GM12878 (cell line): ENCODE results near the gene YPEL2. TPM values are rescaled to one million over a fixed set of nuclear protein-coding genes. Genes with fewer than 3 reads are reported as not detected.

ENCODE experiments used
- CBFB ChIP-seq: IDR thresholded peaks from 2 replicates; pipeline ENCODE4 v1.6.1; 2016; ENCODE audit warnings: antibody characterized with exemption, low read depth
- E2F8 ChIP-seq: fragments of 450-650 bp; IDR thresholded peaks from 2 replicates; pipeline ENCODE4 v1.6.1; 2018; ENCODE audit warnings: mild to moderate bottlenecking, low read depth, moderate library complexity; ENCODE audit not compliant: partially characterized antibody
- MYB ChIP-seq: fragments of 150-350 bp; IDR thresholded peaks from 2 replicates; pipeline ENCODE4 v1.6.1; 2014; ENCODE audit warnings: mild to moderate bottlenecking, low read depth, low read length, borderline replicate concordance
- NFYA ChIP-seq: IDR thresholded peaks from 2 replicates; pipeline ENCODE4 v1.6.1; 2011; ENCODE audit warnings: low read depth, mild to moderate bottlenecking, low read length, improper control_type of control experiment, borderline replicate concordance
- PAX8 ChIP-seq: fragments of 450-650 bp; IDR thresholded peaks from 2 replicates; pipeline ENCODE4 v1.6.1; 2017; ENCODE audit warnings: mild to moderate bottlenecking, moderate library complexity
- POU2F2 ChIP-seq: IDR thresholded peaks from 3 replicates; pipeline ENCODE4 v1.6.1; 2011; ENCODE audit warnings: low read depth, mild to moderate bottlenecking, low read length, borderline replicate concordance
- RAD21 ChIP-seq: IDR thresholded peaks from 2 replicates; pipeline ENCODE4 v1.6.1; 2011; ENCODE audit warnings: mild to moderate bottlenecking, low read depth, low read length, moderate library complexity; ENCODE audit not compliant: insufficient read depth
- RBBP5 ChIP-seq: fragments of 200-600 bp; sonication (generic); conservative IDR thresholded peaks from 2 replicates; pipeline ENCODE4 v1.6.1; 2016
- RUNX3 ChIP-seq: IDR thresholded peaks from 2 replicates; pipeline ENCODE4 v1.6.1; 2012; ENCODE audit warnings: low read length, inconsistent platforms
- TBL1XR1 ChIP-seq: IDR thresholded peaks from 2 replicates; pipeline ENCODE4 v1.6.1; 2012; ENCODE audit warnings: low read depth, low read length, improper control_type of control experiment
- ZNF217 ChIP-seq: fragments of 450-650 bp; IDR thresholded peaks from 2 replicates; pipeline ENCODE4 v1.6.1; 2017; ENCODE audit warnings: antibody characterized with exemption, mild to moderate bottlenecking
- ZNF384 ChIP-seq: IDR thresholded peaks from 2 replicates; pipeline ENCODE4 v1.6.1; 2012; ENCODE audit warnings: low read depth, mild to moderate bottlenecking, low read length, improper control_type of control experiment, borderline replicate concordance
- ZNF622 ChIP-seq: fragments of 450-650 bp; IDR thresholded peaks from 2 replicates; pipeline ENCODE4 v1.6.1; 2017; ENCODE audit warnings: mild to moderate bottlenecking, inconsistent platforms
- ZZZ3 ChIP-seq: IDR thresholded peaks from 2 replicates; pipeline ENCODE4 v1.6.1; 2011; ENCODE audit warnings: low read depth; ENCODE audit not compliant: control insufficient read depth, insufficient read length
- polyA plus RNA-seq, 11 experiments: library from polyadenylated mRNA; depleted of rRNA in 4 of 11; unstranded in 6 of 11; stranded (reverse) in 5 of 11; fragments of >200 nt; fragmentation: Nextera tagmentation in 4 of 11; fragmentation: Illumina TruSeq in 1 of 11; extraction: Ambion mirVana in 4 of 11; extraction: Trizol in 1 of 11; gene quantifications; 1 replicate in 1 of 11; 2 replicates in 10 of 11; pipeline versions ENCODE4 v1.2.1 to v1.2.3, GENCODE V29; 2011 to 2016; ENCODE audit warnings: inconsistent platforms in 2 of 11, missing spikeins in 2 of 11, low read depth in 1 of 11
- total RNA-seq, 4 experiments: library from RNA; depleted of rRNA in 3 of 4; stranded (reverse); fragments of >200 nt in 3 of 4; fragmentation: Illumina TruSeq in 1 of 4; extraction: Trizol in 1 of 4; gene quantifications; 2 replicates each; pipeline versions ENCODE4 v1.2.1 to v1.2.3, GENCODE V29; 2013 to 2021
- TF ChIP-seq, protein P1 (sequence below): fragments of 150-350 bp; IDR thresholded peaks from 2 replicates; pipeline ENCODE4 v1.6.1; 2014; ENCODE audit warnings: mild to moderate bottlenecking, low read depth, low read length
- TF ChIP-seq, protein P2 (sequence below): fragments of 450-650 bp; IDR thresholded peaks from 2 replicates; pipeline ENCODE4 v1.6.1; 2017; ENCODE audit warnings: mild to moderate bottlenecking, low read depth, inconsistent platforms; ENCODE audit not compliant: poor library complexity, severe bottlenecking
- TF ChIP-seq, protein P3 (sequence below): fragments of 450-650 bp; IDR thresholded peaks from 2 replicates; pipeline ENCODE4 v1.6.1; 2017; ENCODE audit warnings: low read depth, mild to moderate bottlenecking, moderate library complexity
- TF ChIP-seq, protein P4 (sequence below): fragments of 450-650 bp; IDR thresholded peaks from 2 replicates; pipeline ENCODE4 v1.6.1; 2017; ENCODE audit warnings: mild to moderate bottlenecking, moderate library complexity

Gene YPEL2
- total and polyA plus RNA-seq, 10 of the 15 experiments (the other 5 are each of a cell fraction or from before 2014, with no cell fraction given) = 0.11 to 8.1 (median 0.48) TPM

- TF ChIP-seq RAD21 = no peak
- no peak for TF ChIP-seq ZNF622
- peak; percentile 50; the same call in 1 of the 2 replicates for TF ChIP-seq MYB
- 0 out of 2 replicates have a peak, but pooled peaks have one; percentile 42 for TF ChIP-seq ZNF217
- TF ChIP-seq POU2F2 = peak; percentile 95; the same call in 2 of the 3 replicates
- TF ChIP-seq, protein P1, sequence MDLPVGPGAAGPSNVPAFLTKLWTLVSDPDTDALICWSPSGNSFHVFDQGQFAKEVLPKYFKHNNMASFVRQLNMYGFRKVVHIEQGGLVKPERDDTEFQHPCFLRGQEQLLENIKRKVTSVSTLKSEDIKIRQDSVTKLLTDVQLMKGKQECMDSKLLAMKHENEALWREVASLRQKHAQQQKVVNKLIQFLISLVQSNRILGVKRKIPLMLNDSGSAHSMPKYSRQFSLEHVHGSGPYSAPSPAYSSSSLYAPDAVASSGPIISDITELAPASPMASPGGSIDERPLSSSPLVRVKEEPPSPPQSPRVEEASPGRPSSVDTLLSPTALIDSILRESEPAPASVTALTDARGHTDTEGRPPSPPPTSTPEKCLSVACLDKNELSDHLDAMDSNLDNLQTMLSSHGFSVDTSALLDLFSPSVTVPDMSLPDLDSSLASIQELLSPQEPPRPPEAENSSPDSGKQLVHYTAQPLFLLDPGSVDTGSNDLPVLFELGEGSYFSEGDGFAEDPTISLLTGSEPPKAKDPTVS = no peak
- no peak for TF ChIP-seq E2F8
- TF ChIP-seq RBBP5 = no peak
- no peak for TF ChIP-seq ZZZ3
- TF ChIP-seq PAX8 = no peak
- no peak for TF ChIP-seq NFYA
- TF ChIP-seq CBFB = peak; percentile 57; the same call in 1 of the 2 replicates
- no peak for TF ChIP-seq ZNF384
- peak; percentile 93 for TF ChIP-seq RUNX3
- TF ChIP-seq, protein P2, sequence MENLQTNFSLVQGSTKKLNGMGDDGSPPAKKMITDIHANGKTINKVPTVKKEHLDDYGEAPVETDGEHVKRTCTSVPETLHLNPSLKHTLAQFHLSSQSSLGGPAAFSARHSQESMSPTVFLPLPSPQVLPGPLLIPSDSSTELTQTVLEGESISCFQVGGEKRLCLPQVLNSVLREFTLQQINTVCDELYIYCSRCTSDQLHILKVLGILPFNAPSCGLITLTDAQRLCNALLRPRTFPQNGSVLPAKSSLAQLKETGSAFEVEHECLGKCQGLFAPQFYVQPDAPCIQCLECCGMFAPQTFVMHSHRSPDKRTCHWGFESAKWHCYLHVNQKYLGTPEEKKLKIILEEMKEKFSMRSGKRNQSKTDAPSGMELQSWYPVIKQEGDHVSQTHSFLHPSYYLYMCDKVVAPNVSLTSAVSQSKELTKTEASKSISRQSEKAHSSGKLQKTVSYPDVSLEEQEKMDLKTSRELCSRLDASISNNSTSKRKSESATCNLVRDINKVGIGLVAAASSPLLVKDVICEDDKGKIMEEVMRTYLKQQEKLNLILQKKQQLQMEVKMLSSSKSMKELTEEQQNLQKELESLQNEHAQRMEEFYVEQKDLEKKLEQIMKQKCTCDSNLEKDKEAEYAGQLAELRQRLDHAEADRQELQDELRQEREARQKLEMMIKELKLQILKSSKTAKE = peak; percentile 65
- TF ChIP-seq, protein P3, sequence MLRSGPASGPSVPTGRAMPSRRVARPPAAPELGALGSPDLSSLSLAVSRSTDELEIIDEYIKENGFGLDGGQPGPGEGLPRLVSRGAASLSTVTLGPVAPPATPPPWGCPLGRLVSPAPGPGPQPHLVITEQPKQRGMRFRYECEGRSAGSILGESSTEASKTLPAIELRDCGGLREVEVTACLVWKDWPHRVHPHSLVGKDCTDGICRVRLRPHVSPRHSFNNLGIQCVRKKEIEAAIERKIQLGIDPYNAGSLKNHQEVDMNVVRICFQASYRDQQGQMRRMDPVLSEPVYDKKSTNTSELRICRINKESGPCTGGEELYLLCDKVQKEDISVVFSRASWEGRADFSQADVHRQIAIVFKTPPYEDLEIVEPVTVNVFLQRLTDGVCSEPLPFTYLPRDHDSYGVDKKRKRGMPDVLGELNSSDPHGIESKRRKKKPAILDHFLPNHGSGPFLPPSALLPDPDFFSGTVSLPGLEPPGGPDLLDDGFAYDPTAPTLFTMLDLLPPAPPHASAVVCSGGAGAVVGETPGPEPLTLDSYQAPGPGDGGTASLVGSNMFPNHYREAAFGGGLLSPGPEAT = peak; percentile 93
- TF ChIP-seq, protein P4, sequence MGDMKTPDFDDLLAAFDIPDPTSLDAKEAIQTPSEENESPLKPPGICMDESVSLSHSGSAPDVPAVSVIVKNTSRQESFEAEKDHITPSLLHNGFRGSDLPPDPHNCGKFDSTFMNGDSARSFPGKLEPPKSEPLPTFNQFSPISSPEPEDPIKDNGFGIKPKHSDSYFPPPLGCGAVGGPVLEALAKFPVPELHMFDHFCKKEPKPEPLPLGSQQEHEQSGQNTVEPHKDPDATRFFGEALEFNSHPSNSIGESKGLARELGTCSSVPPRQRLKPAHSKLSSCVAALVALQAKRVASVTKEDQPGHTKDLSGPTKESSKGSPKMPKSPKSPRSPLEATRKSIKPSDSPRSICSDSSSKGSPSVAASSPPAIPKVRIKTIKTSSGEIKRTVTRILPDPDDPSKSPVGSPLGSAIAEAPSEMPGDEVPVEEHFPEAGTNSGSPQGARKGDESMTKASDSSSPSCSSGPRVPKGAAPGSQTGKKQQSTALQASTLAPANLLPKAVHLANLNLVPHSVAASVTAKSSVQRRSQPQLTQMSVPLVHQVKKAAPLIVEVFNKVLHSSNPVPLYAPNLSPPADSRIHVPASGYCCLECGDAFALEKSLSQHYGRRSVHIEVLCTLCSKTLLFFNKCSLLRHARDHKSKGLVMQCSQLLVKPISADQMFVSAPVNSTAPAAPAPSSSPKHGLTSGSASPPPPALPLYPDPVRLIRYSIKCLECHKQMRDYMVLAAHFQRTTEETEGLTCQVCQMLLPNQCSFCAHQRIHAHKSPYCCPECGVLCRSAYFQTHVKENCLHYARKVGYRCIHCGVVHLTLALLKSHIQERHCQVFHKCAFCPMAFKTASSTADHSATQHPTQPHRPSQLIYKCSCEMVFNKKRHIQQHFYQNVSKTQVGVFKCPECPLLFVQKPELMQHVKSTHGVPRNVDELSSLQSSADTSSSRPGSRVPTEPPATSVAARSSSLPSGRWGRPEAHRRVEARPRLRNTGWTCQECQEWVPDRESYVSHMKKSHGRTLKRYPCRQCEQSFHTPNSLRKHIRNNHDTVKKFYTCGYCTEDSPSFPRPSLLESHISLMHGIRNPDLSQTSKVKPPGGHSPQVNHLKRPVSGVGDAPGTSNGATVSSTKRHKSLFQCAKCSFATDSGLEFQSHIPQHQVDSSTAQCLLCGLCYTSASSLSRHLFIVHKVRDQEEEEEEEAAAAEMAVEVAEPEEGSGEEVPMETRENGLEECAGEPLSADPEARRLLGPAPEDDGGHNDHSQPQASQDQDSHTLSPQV = no peak
- no peak for TF ChIP-seq TBL1XR1
Measured at GRCh38 chr17:59372138-59372751, 40.8 kb downstream of the YPEL2 start (continued).
